HL-60 (cell line): ENCODE results near the gene TRPM2.
A peak's percentile ranks its signal among the peaks of the same experiment; 100 is the strongest.
"Not testable (repeated sequence)": the region's sequence is repeated elsewhere in the genome, so short reads cannot be mapped to it uniquely, and the experiment has no call there.

Source experiments
- GABPA ChIP-seq: IDR thresholded peaks from 2 replicates; pipeline ENCODE4 v1.6.1; 2012; ENCODE audit warnings: low read depth
- POLR2AphosphoS5 ChIP-seq: IDR thresholded peaks from 2 replicates; pipeline ENCODE4 v1.6.1; 2012; ENCODE audit warnings: low read depth
- TF ChIP-seq, protein P1 (sequence below): IDR thresholded peaks from one replicate; pipeline ENCODE4 v1.5.1; 2011; ENCODE audit warnings: low read length, control low read depth, inconsistent platforms; ENCODE audit not compliant: insufficient read depth
- TF ChIP-seq, protein P2 (sequence below): IDR thresholded peaks from 2 replicates; pipeline ENCODE4 v1.6.1; 2012; ENCODE audit warnings: low read depth; ENCODE audit not compliant: insufficient replicate concordance

DNA sequence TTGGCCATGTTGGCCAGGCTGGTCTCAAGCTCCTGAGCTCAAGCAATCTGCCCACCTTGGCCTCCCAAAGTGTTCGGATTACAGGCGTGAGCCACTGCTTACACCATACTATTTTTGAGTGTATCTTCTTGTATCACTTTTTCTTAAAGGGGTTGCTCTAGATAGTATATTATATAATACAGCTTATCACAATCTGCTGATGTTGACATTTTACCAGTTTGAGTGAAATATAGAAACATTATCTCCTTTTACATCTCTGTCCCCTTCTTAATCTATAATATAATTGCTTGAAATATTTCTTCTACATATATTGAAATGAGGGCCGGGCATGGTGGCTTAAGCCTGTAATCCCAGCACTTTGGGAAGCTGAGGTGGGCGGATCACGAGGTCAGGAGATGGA lies 8.5 kb downstream of the TRPM2 start:
- TF ChIP-seq, protein P1, sequence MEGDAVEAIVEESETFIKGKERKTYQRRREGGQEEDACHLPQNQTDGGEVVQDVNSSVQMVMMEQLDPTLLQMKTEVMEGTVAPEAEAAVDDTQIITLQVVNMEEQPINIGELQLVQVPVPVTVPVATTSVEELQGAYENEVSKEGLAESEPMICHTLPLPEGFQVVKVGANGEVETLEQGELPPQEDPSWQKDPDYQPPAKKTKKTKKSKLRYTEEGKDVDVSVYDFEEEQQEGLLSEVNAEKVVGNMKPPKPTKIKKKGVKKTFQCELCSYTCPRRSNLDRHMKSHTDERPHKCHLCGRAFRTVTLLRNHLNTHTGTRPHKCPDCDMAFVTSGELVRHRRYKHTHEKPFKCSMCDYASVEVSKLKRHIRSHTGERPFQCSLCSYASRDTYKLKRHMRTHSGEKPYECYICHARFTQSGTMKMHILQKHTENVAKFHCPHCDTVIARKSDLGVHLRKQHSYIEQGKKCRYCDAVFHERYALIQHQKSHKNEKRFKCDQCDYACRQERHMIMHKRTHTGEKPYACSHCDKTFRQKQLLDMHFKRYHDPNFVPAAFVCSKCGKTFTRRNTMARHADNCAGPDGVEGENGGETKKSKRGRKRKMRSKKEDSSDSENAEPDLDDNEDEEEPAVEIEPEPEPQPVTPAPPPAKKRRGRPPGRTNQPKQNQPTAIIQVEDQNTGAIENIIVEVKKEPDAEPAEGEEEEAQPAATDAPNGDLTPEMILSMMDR: not testable (repeated sequence)
- not testable (repeated sequence) for TF ChIP-seq GABPA
- TF ChIP-seq, protein P2, sequence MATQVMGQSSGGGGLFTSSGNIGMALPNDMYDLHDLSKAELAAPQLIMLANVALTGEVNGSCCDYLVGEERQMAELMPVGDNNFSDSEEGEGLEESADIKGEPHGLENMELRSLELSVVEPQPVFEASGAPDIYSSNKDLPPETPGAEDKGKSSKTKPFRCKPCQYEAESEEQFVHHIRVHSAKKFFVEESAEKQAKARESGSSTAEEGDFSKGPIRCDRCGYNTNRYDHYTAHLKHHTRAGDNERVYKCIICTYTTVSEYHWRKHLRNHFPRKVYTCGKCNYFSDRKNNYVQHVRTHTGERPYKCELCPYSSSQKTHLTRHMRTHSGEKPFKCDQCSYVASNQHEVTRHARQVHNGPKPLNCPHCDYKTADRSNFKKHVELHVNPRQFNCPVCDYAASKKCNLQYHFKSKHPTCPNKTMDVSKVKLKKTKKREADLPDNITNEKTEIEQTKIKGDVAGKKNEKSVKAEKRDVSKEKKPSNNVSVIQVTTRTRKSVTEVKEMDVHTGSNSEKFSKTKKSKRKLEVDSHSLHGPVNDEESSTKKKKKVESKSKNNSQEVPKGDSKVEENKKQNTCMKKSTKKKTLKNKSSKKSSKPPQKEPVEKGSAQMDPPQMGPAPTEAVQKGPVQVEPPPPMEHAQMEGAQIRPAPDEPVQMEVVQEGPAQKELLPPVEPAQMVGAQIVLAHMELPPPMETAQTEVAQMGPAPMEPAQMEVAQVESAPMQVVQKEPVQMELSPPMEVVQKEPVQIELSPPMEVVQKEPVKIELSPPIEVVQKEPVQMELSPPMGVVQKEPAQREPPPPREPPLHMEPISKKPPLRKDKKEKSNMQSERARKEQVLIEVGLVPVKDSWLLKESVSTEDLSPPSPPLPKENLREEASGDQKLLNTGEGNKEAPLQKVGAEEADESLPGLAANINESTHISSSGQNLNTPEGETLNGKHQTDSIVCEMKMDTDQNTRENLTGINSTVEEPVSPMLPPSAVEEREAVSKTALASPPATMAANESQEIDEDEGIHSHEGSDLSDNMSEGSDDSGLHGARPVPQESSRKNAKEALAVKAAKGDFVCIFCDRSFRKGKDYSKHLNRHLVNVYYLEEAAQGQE: not testable (repeated sequence)
- 0 out of 2 replicates have a peak, but pooled peaks have one; percentile 22 for TF ChIP-seq POLR2AphosphoS5
